Tibial artery (tissue), 4 donors: Measurements from ENCODE around the gene NOX5.

Experiments used
- DNase-seq, 2 donors: peaks; one replicate each; pipeline ENCODE4 v3.0.0-alpha.2; 2019
- H3K27ac ChIP-seq, 2 donors: fragments of 200-600 bp; sonication (generic) in 1 of 2; 1 replicate in 1 of 2; 2 replicates in 1 of 2; pipeline ENCODE4 v1.5.1; 2018 to 2019; ENCODE audit warnings: mild to moderate bottlenecking in 1 of 2
- H3K27me3 ChIP-seq, 2 donors: fragments of 200-600 bp; sonication (generic) in 1 of 2; one replicate each; pipeline versions ENCODE4 v1.5.1 to v1.6.0; 2016 to 2019
- H3K36me3 ChIP-seq, 3 donors: fragments of 200-600 bp; sonication (generic) in 2 of 3; one replicate each; pipeline ENCODE4 v1.5.1; 2016 to 2019; ENCODE audit warnings: mild to moderate bottlenecking in 2 of 3
- H3K4me1 ChIP-seq, 4 donors: fragments of 200-600 bp; sonication (generic) in 2 of 4; 1 replicate in 3 of 4; 2 replicates in 1 of 4; pipeline ENCODE4 v1.5.1; 2016 to 2019
- H3K4me3 ChIP-seq, 2 donors: fragments of 200-600 bp; sonication (generic) in 1 of 2; 1 replicate in 1 of 2; 2 replicates in 1 of 2; pipeline ENCODE4 v1.5.1; 2018 to 2019; ENCODE audit warnings: mild to moderate bottlenecking in 2 of 2
- H3K9me3 ChIP-seq, 3 donors: fragments of 200-600 bp; sonication (generic) in 1 of 3; one replicate each; pipeline ENCODE4 v1.5.1; 2016 to 2019
- CTCF ChIP-seq, 2 experiments: fragments of 200-600 bp in 1 of 2; fragments of 450-650 bp in 1 of 2; IDR thresholded peaks; one replicate each; pipeline ENCODE4 v1.5.1; 2017 to 2019; ENCODE audit warnings: antibody characterized with exemption in 2 of 2, mild to moderate bottlenecking in 1 of 2, moderate library complexity in 1 of 2
- intact Hi-C: fragments of 100-400 bp; cut with DNase I; formaldehyde crosslinking; loops from one replicate; pipeline ENCODE4 v1.15.0; 2023; ENCODE audit warnings: low total_unique reads

The NOX5 gene

GRCh38 chr15:69080295-69081248 lies 66.1 kb downstream of the NOX5 start:
- no peaks in the 10 kb centered on the region for H3K27me3 ChIP-seq
- no peak for TF ChIP-seq CTCF (IDR thresholded peaks at IDR 0.05)
- intact Hi-C loops: no loop called here
- H3K27ac ChIP-seq: peak overlapping the region in 1 of 2 donors; percentile 46
- no peak for DNase-seq
- H3K4me1 ChIP-seq: peaks cover 0 to 25% (median 25%) of the 10 kb centered on the region in 4 donors
- H3K36me3 ChIP-seq: no peaks in the 10 kb centered on the region
- H3K9me3 ChIP-seq: no peaks in the 10 kb centered on the region
- no peak overlapping the region for H3K4me3 ChIP-seq

DNA sequence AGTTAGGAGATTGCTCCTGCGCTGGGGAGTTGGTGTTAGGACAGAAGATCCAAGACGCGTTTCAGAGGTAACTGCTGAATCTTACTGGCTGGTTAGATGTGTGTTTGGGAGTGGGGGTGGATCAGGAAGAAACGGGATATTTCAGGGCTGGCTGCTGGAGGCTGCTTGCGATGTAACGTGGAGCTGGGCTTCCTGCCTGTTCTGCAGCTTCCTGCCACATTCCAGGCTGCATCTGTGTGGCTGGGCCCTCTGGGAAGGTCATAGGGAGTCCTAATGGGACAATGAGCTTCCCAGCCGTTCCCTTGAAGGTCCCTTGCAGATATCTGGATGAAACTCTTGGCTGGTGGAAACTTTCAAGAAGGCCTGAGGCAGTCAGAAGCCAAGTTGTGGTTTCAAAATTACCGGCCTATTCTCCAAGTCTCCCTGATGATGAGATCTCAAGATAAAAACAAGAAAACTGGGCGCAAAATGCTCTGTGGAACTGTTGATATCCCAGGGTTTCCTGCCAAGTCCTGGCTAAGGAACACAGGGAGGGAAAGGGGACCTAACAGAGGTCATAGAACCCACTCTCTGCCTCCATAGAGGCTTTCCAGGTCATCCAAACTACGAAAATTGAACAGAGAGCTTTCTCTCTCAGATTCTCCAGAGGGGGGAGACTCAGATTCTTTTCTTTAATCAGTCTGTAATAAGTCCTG lies 67.0 kb downstream of the NOX5 start:
- TF ChIP-seq CTCF (IDR thresholded peaks at IDR 0.05): no peak
- Histone ChIP-seq H3K9me3 (no peaks in the 10 kb centered on the region), H3K27ac (peak overlapping the region; percentile 46 to 63), H3K27me3 (no peaks in the 10 kb centered on the region), H3K4me1 (peaks cover 0 to 25% (median 25%) of the 10 kb centered on the region in 4 donors), H3K4me3 (no peak overlapping the region), H3K36me3 (no peaks in the 10 kb centered on the region)
- intact Hi-C loops: no loop called here
- peak; percentile 55 to 70 for DNase-seq

DNA sequence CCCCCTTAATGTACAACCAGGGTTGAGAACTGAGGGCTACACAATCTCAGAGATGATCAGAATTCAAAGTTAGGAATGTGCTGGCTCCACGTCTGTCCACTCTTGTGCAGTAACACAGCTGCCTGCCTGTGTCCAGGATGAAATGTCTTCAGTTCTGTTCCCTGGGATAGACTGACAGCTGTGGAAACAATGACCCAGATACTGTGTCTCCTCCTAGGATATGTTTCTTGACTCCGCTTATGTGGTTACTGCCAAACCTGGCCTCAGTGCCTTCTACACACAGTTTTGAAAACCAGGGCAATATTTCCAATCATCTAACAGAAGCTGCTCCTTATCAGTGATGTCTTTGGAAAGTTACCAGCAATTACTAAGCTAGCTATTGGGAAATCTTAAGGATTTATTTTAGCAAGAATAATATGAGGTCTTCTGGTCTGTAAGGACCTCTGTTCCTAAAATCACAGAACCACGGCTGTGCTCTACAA lies 67.6 kb downstream of the NOX5 start:
- Histone ChIP-seq H3K4me1 (peaks cover 0 to 25% (median 25%) of the 10 kb centered on the region in 4 donors), H3K4me3 (no peak overlapping the region), H3K27me3 (peaks cover 0 to 3% of the 10 kb centered on the region in 2 donors), H3K36me3 (no peaks in the 10 kb centered on the region), H3K27ac (peak overlapping the region; percentile 46 to 63), H3K9me3 (no peaks in the 10 kb centered on the region)
- DNase-seq: peak; percentile 65
- no peak for TF ChIP-seq CTCF (IDR thresholded peaks at IDR 0.05)
- intact Hi-C loops: no loop called here

GRCh38 chr15:69082554-69082953 lies 68.1 kb downstream of the NOX5 start:
- no peak for DNase-seq
- Histone ChIP-seq H3K4me1 (peaks cover 0 to 25% (median 25%) of the 10 kb centered on the region in 4 donors), H3K4me3 (no peak overlapping the region), H3K27me3 (peaks cover 0 to 8% of the 10 kb centered on the region in 2 donors), H3K36me3 (no peaks in the 10 kb centered on the region), H3K27ac (no peak overlapping the region), H3K9me3 (no peaks in the 10 kb centered on the region)
- no peak for TF ChIP-seq CTCF (IDR thresholded peaks at IDR 0.05)
- intact Hi-C loops: no loop called here

GRCh38 chr15:69084404-69085030 lies 70.0 kb downstream of the NOX5 start:
- no peak for TF ChIP-seq CTCF (IDR thresholded peaks at IDR 0.05)
- Histone ChIP-seq H3K27me3 (peaks cover 0 to 20% of the 10 kb centered on the region in 2 donors), H3K4me3 (no peak overlapping the region), H3K27ac (no peak overlapping the region), H3K9me3 (no peaks in the 10 kb centered on the region), H3K4me1 (peaks cover 0 to 25% (median 25%) of the 10 kb centered on the region in 4 donors), H3K36me3 (no peaks in the 10 kb centered on the region)
- intact Hi-C loops: no loop called here
- no peak for DNase-seq
